ENCODE measurements around the gene RPL10L.

- TF ChIP-seq POLR2AphosphoS5 (IDR thresholded peaks at IDR 0.05) (no peak), CTCF (IDR thresholded peaks at IDR 0.05) (no peak), EP300 (IDR thresholded peaks at IDR 0.05) (no peak), POLR2A (IDR thresholded peaks at IDR 0.05; ENCODE audit: low read depth) (no peak)
Measured at GRCh38 chr14:46646796-46647195, 4.8 kb downstream of the RPL10L start.
